ENCODE data around the gene DDX19B. TPM values are rescaled to one million over a fixed set of nuclear protein-coding genes. Genes with fewer than 3 reads are reported as not detected.
"Not testable (repeated sequence)": the region's sequence is repeated elsewhere in the genome, so short reads cannot be mapped to it uniquely, and the experiment has no call there.

DDX19B gene
- total and polyA plus RNA-seq, 12 donors, result 22.1 to 55.7 (median 32.4) TPM

- H3K4me1 ChIP-seq (replicated peaks in 1 of 2), result no peaks in the 10 kb centered on the region
- TF ChIP-seq POLR2A (IDR thresholded peaks at IDR 0.05) (no peak), CTCF (IDR thresholded peaks at IDR 0.05) (no peak)
- H3K4me3 ChIP-seq, result no peak overlapping the region
- H3K9me3 ChIP-seq (replicated peaks in 1 of 3), result no peaks in the 10 kb centered on the region
- intact Hi-C loops (cut with DNase I), result no loop called here
- no peaks in the 10 kb centered on the region for H3K27me3 ChIP-seq
- H3K27ac ChIP-seq, result no peak overlapping the region
- H3K36me3 ChIP-seq (replicated peaks in 1 of 2), result peaks cover 0 to 85% of the 10 kb centered on the region in 2 donors
- no peak for DNase-seq
- 82 to 98% (median 86%) methylated on average over 3 of the region's 3 CpGs for WGBS, 4 donors
Measured at GRCh38 chr16:70270176-70270575, 28.8 kb upstream of the DDX19B start.

- WGBS, 4 donors, result 89 to 97% (median 94%) methylated on average over 10 of the region's 10 CpGs
- intact Hi-C loops (cut with DNase I), result no loop called here
Measured at GRCh38 chr16:70271696-70272095, 27.3 kb upstream of the DDX19B start.

GRCh38 chr16:70276392-70276791 is 22.6 kb upstream of the DDX19B start:
- H3K4me3 ChIP-seq, result no peak overlapping the region
- no peak for DNase-seq
- no peaks in the 10 kb centered on the region for H3K9me3 ChIP-seq (replicated peaks in 1 of 3)
- no peak for TF ChIP-seq CTCF (IDR thresholded peaks at IDR 0.05)
- no peak for TF ChIP-seq POLR2A (IDR thresholded peaks at IDR 0.05)
- H3K36me3 ChIP-seq (replicated peaks in 1 of 2), result peaks cover 0 to 85% of the 10 kb centered on the region in 2 donors
- no peaks in the 10 kb centered on the region for H3K27me3 ChIP-seq
- no peaks in the 10 kb centered on the region for H3K4me1 ChIP-seq (replicated peaks in 1 of 2)
- intact Hi-C loops (cut with DNase I), result no loop called here
- 83 to 100% (median 92%) methylated on average over 1 of the region's 1 CpG for WGBS, 4 donors
- no peak overlapping the region for H3K27ac ChIP-seq

More at GRCh38 chr16:70271696-70272095, 27.3 kb upstream of the DDX19B start:
- Histone ChIP-seq H3K27me3 (no peaks in the 10 kb centered on the region), H3K9me3 (replicated peaks in 1 of 3) (no peaks in the 10 kb centered on the region), H3K4me1 (replicated peaks in 1 of 2) (no peaks in the 10 kb centered on the region), H3K36me3 (replicated peaks in 1 of 2) (peaks cover 0 to 85% of the 10 kb centered on the region in 2 donors), H3K4me3 (no peak overlapping the region), H3K27ac (no peak overlapping the region)
- DNase-seq, result no peak
- TF ChIP-seq POLR2A (IDR thresholded peaks at IDR 0.05) (no peak), CTCF (IDR thresholded peaks at IDR 0.05) (no peak)

GRCh38 chr16:70287304-70287971 is 11.5 kb upstream of the DDX19B start:
- WGBS, 4 donors, result 94 to 97% (median 95%) methylated on average over 17 of the region's 17 CpGs

More at GRCh38 chr16:70287304-70287971, 11.5 kb upstream of the DDX19B start:
- peaks cover 9 to 11% of the 10 kb centered on the region in 2 donors for H3K4me1 ChIP-seq (replicated peaks in 1 of 2)
- DNase-seq; intact Hi-C loops (cut with DNase I); H3K27ac ChIP-seq; H3K4me3 ChIP-seq; H3K27me3 ChIP-seq; H3K9me3 ChIP-seq (replicated peaks in 1 of 3): not testable (repeated sequence)
- peaks cover 0 to 16% of the 10 kb centered on the region in 2 donors for H3K36me3 ChIP-seq (replicated peaks in 1 of 2)

Measured in adrenal gland (tissue), 12 donors.